GM12878 (cell line): ENCODE data around the gene SPANXN2. TPM values are rescaled to one million over a fixed set of nuclear protein-coding genes. Genes with fewer than 3 reads are reported as not detected.

Experiments
- ATAC-seq: fragments of 200-7000 bp; cut with Tn5 transposase; 3 replicates; pipeline ENCODE4 v1.9.1; 2020; ENCODE audit warnings: mild to moderate bottlenecking, moderate library complexity
- BruUV-seq: library from RNA; stranded (reverse); fragments of 400-500 nt; replicated peaks from 2 replicates; lab custom pipeline; 2021; lab: Mats Ljungman, UMichigan
- CTCF ChIA-PET: fragments of 300-600 bp; sonication (Branson Sonifier 250); formaldehyde crosslinking; extraction: SDS; loops from one replicate; lab custom pipeline; 2021; ENCODE audit warnings: inconsistent platforms; lab: Yijun Ruan, JAX
- POLR2A ChIA-PET: fragments of 350-600 bp; formaldehyde crosslinking; extraction: SDS; loops from one replicate; lab custom pipeline; 2021; ENCODE audit warnings: inconsistent platforms; lab: Charles Lee
- RAD21 ChIA-PET: fragments of 300-600 bp; sonication (Branson Sonifier 250); formaldehyde crosslinking; loops from one replicate; lab custom pipeline; 2023; ENCODE audit warnings: antibody characterized with exemption; ENCODE audit not compliant: unreplicated experiment; lab: Charles Lee
- SMC1A ChIA-PET: fragments of 300-600 bp; sonication (Branson Sonifier 250); formaldehyde crosslinking; loops from one replicate; lab custom pipeline; 2023; ENCODE audit not compliant: unreplicated experiment, uncharacterized antibody; lab: Charles Lee
- DNase-seq: peaks from one replicate; pipeline ENCODE4 v3.0.0-alpha.2; 2011; ENCODE audit warnings: low read depth, low spot score
- FAIRE-seq: peaks from 3 replicates; lab custom pipeline; 2011; peaks lifted over from hg19 to GRCh38; lab: Jason Lieb, UNC
- H2AFZ ChIP-seq: 2 replicates; pipeline ENCODE4 v1.6.0; 2011; ENCODE audit warnings: low read depth, low read length, control low read depth; ENCODE audit not compliant: control insufficient read depth
- H3K27ac ChIP-seq: 2 replicates; pipeline ENCODE4 v1.5.1; 2011; ENCODE audit warnings: control low read depth; ENCODE audit not compliant: control insufficient read depth, insufficient read depth
- H3K27me3 ChIP-seq, 2 experiments: replicated peaks in 1 of 2; 2 replicates each; pipeline versions ENCODE4 v1.6.0 to v1.6.1; 2011; ENCODE audit warnings: low read length in 1 of 2; ENCODE audit not compliant: control insufficient read depth in 2 of 2, insufficient read depth in 2 of 2
- H3K36me3 ChIP-seq, 2 experiments: 2 replicates each; pipeline ENCODE4 v1.5.1; 2011; ENCODE audit warnings: low read length in 1 of 2; ENCODE audit not compliant: control insufficient read depth in 2 of 2, insufficient read depth in 2 of 2
- H3K4me1 ChIP-seq: 2 replicates; pipeline ENCODE4 v1.6.1; 2011; ENCODE audit warnings: mild to moderate bottlenecking, low read length, moderate library complexity, mixed read lengths; ENCODE audit not compliant: control insufficient read depth, insufficient read depth
- H3K4me2 ChIP-seq: 2 replicates; pipeline ENCODE4 v1.6.0; 2011; ENCODE audit warnings: control low read depth; ENCODE audit not compliant: control insufficient read depth, insufficient read depth
- H3K4me3 ChIP-seq: fragments of 200-600 bp; sonication (generic); 2 replicates; pipeline ENCODE4 v1.5.1; 2016
- H3K79me2 ChIP-seq: 2 replicates; pipeline ENCODE4 v1.6.0; 2011; ENCODE audit warnings: low read length; ENCODE audit not compliant: control insufficient read depth, insufficient read depth
- H3K9ac ChIP-seq: 2 replicates; pipeline ENCODE4 v1.8.0; 2011; ENCODE audit warnings: low read length, control low read depth, mixed read lengths; ENCODE audit not compliant: control insufficient read depth, insufficient read depth
- H3K9me3 ChIP-seq: replicated peaks from 3 replicates; pipeline ENCODE4 v1.5.1; 2011; ENCODE audit warnings: mild to moderate bottlenecking, low read length; ENCODE audit not compliant: control insufficient read depth, insufficient read depth
- H4K20me1 ChIP-seq: 2 replicates; pipeline ENCODE4 v1.6.0; 2011; ENCODE audit not compliant: control insufficient read depth, insufficient read depth
- ATF3 ChIP-seq: IDR thresholded peaks from 2 replicates; pipeline ENCODE4 v1.6.1; 2011; ENCODE audit warnings: low read depth, mild to moderate bottlenecking, low read length, moderate library complexity, borderline replicate concordance; ENCODE audit errors: extremely low read depth
- ATF7 ChIP-seq: fragments of 450-650 bp; IDR thresholded peaks from 2 replicates; pipeline ENCODE4 v1.6.1; 2016; ENCODE audit warnings: low read depth, mild to moderate bottlenecking
- E2F8 ChIP-seq: fragments of 450-650 bp; IDR thresholded peaks from 2 replicates; pipeline ENCODE4 v1.6.1; 2018; ENCODE audit warnings: mild to moderate bottlenecking, low read depth, moderate library complexity; ENCODE audit not compliant: partially characterized antibody
- HDGF ChIP-seq: fragments of 450-650 bp; IDR thresholded peaks from 2 replicates; pipeline ENCODE4 v1.6.1; 2016; ENCODE audit warnings: antibody characterized with exemption
- KDM1A ChIP-seq: fragments of 200-600 bp; sonication (generic); IDR thresholded peaks from 2 replicates; pipeline ENCODE4 v1.6.1; 2016; ENCODE audit warnings: borderline replicate concordance
- MYB ChIP-seq: fragments of 150-350 bp; IDR thresholded peaks from 2 replicates; pipeline ENCODE4 v1.6.1; 2014; ENCODE audit warnings: mild to moderate bottlenecking, low read depth, low read length, borderline replicate concordance
- MYC ChIP-seq: IDR thresholded peaks from 2 replicates; pipeline ENCODE4 v1.6.1; 2011; ENCODE audit warnings: mild to moderate bottlenecking, low read length, moderate library complexity, inconsistent platforms; ENCODE audit not compliant: insufficient read depth, insufficient replicate concordance, insufficient read length, severe bottlenecking
- POU2F2 ChIP-seq: IDR thresholded peaks from 3 replicates; pipeline ENCODE4 v1.6.1; 2011; ENCODE audit warnings: low read depth, mild to moderate bottlenecking, low read length, borderline replicate concordance
- RELA ChIP-seq: fragments of 450-650 bp; IDR thresholded peaks from 2 replicates; pipeline ENCODE4 v1.8.0; 2014; ENCODE audit warnings: borderline replicate concordance; ENCODE audit not compliant: partially characterized antibody
- WGBS: methylation state at CpG from one replicate; pipeline ENCODE4 v1.1.6; 2016; ENCODE audit warnings: low lambda C conversion rate; ENCODE audit not compliant: insufficient replicate concordance, insufficient coverage; ENCODE audit errors: missing lambda C conversion rate; 5-methylcytosine and 5-hydroxymethylcytosine counted together
- in situ Hi-C: fragments of 300-500 bp; cut with MboI; formaldehyde crosslinking; loops from 9 replicates; pipeline ENCODE4 v1.14.3; 2018; ENCODE audit warnings: mixed read lengths
- intact Hi-C: fragments of 100-400 bp; cut with micrococcal nuclease; formaldehyde crosslinking; loops from one replicate; pipeline ENCODE4 v1.14.2; 2022; ENCODE audit not compliant: unreplicated experiment
- polyA plus RNA-seq, 11 experiments: library from polyadenylated mRNA; depleted of rRNA in 4 of 11; unstranded in 6 of 11; stranded (reverse) in 5 of 11; fragments of >200 nt; fragmentation: Nextera tagmentation in 4 of 11; fragmentation: Illumina TruSeq in 1 of 11; extraction: Ambion mirVana in 4 of 11; extraction: Trizol in 1 of 11; gene quantifications; 1 replicate in 1 of 11; 2 replicates in 10 of 11; pipeline versions ENCODE4 v1.2.1 to v1.2.3, GENCODE V29; 2011 to 2016; ENCODE audit warnings: inconsistent platforms in 2 of 11, missing spikeins in 2 of 11, low read depth in 1 of 11
- total RNA-seq, 4 experiments: library from RNA; depleted of rRNA in 3 of 4; stranded (reverse); fragments of >200 nt in 3 of 4; fragmentation: Illumina TruSeq in 1 of 4; extraction: Trizol in 1 of 4; gene quantifications; 2 replicates each; pipeline versions ENCODE4 v1.2.1 to v1.2.3, GENCODE V29; 2013 to 2021

Gene SPANXN2
- total and polyA plus RNA-seq, 10 of the 15 experiments (the other 5 are each of a cell fraction or from before 2014, with no cell fraction given), result not detected

- ATAC-seq, result no peak
- intact Hi-C loops, result no loop called here
- Histone ChIP-seq H3K4me3 (no peak overlapping the region), H3K4me1 (no peaks in the 10 kb centered on the region), H4K20me1 (no peaks in the 10 kb centered on the region)
- ChIA-PET RAD21 (no interaction called here), POLR2A (no interaction called here)
- TF ChIP-seq E2F8 (no peak), RELA (no peak), KDM1A (no peak), ATF3 (no peak), MYC (no peak), POU2F2 (no peak), MYB (no peak), ATF7 (no peak), HDGF (no peak)
- TF ChIP-seq, all 136 proteins: peak for 0
- no peak overlapping the region for H3K4me2 ChIP-seq
- 58% methylated on average over 7 of the region's 7 CpGs for WGBS
- DNase-seq (no peak), FAIRE-seq (no peak)
- no peaks in the 10 kb centered on the region for H3K27me3 ChIP-seq
- H3K79me2 ChIP-seq, result no peaks in the 10 kb centered on the region
- CTCF ChIA-PET, result no interaction called here
- no peaks in the 10 kb centered on the region; the same call in 2 of the 3 replicates for H3K9me3 ChIP-seq
- BruUV-seq, result no TSS peak
- H2AFZ ChIP-seq, result no peak overlapping the region
- no peak overlapping the region for H3K9ac ChIP-seq
- SMC1A ChIA-PET, result no interaction called here
- no peaks in the 10 kb centered on the region for H3K36me3 ChIP-seq
- in situ Hi-C loops, result no loop called here
- no peak overlapping the region for H3K27ac ChIP-seq
These were observed 37.3 kb upstream of the SPANXN2 start for GRCh38 chrX:143757887-143758286.
